ENCODE data around the gene PEX10. TPM values are rescaled to one million over a fixed set of nuclear protein-coding genes. Genes with fewer than 3 reads are reported as not detected.
A peak's percentile ranks its signal among the peaks of the same experiment; 100 is the strongest.

The PEX10 gene
- total and polyA plus RNA-seq, 10 of the 15 experiments (the other 5 are each of a cell fraction or from before 2014, with no cell fraction given): 0.24 to 24.9 (median 16.8) TPM; not detected in 1

GRCh38 chr1:2381741-2382620 is 30.4 kb downstream of the PEX10 start (continued):
- TF ChIP-seq CEBPZ (IDR thresholded peaks at IDR 0.05; ENCODE audit: low read depth, low read length): no peak
- TF ChIP-seq YY1 (IDR thresholded peaks at IDR 0.05; ENCODE audit: low read depth, low read length): peak; percentile 29; the same call in 1 of the 2 replicates
- TF ChIP-seq ZNF217 (IDR thresholded peaks at IDR 0.05): no peak
- peak; percentile 84 for TF ChIP-seq RAD21 (IDR thresholded peaks at IDR 0.05; ENCODE audit: insufficient read depth, low read depth, low read length)
- TF ChIP-seq BACH1 (IDR thresholded peaks at IDR 0.05; ENCODE audit: borderline replicate concordance): no peak
- no peak for TF ChIP-seq STAT3 (IDR thresholded peaks at IDR 0.05; ENCODE audit: low read depth, low read length)
